OCI-M2 (cell line): ENCODE results near the gene WFDC8.

Experiments used
- DNase-seq: peaks from one replicate; lab custom pipeline; 2025; ENCODE audit not compliant: unreplicated experiment; lab: John Stamatoyannopoulos, UW

Gene WFDC8

GRCh38 chr20:45550765-45551164 is 28.3 kb downstream of the WFDC8 start:
- no peak for DNase-seq

DNA sequence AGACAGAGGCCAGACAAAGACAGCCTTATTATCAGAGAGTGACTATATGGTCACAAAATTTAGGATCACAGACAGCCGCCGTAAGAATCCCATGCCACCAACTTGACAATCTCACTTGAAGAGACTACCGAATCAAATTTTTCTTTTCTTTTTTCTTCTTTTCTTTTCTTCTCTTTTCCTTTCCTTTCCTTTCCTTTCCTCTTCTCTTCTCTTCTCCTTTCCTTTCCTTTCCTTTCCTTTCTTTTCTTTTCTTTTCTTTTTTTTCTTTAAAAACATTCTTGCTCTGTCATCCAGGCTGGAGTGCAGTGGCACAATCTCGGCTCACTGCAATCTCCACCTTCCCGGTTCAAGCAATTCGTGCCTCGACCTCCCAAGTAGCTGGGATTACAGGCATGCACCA is 30.7 kb downstream of the WFDC8 start:
- no peak for DNase-seq

- no peak for DNase-seq
Measured at GRCh38 chr20:45547206-45547770, 31.8 kb downstream of the WFDC8 start, which contains the start of gene EPPIN. Gene EPPIN, minus strand, starts transcription at chr20:45547401. Its CDS starts 44 bp downstream, at chr20:45547357.

DNA sequence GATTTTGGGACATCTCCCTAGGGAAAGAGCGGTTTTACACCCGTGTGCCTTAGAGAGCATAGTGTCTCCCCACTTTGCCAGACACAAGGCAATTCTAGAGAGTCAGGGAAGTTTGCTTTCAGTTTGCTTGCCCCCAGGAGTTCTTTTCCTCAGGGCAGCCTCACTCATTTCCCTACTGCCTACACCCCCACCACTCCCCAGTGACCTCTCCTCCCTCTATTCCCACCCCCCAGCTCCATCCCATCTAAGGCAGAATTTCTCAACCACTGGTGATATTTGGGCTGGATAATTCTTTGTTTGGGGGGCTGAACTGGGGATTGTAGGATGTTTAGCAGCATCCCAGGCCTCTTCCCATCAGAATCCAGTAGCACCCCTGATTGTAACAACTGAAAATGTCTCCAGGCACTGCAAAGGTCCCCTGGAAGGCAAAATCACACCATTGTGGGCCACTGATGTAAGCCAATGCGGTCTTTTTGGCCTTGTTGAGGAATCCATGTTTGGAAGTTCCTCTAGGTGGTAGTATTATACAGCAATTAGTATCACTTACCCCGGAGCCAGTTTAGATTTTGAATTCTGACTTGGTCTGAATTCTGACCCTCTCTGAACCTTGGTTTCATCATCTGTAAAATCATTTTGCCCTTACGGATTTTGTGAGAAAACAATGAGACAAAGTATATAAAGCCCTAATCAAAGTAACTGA is 33.2 kb downstream of the WFDC8 start:
- DNase-seq: peak; percentile 9

- no peak for DNase-seq
Measured at GRCh38 chr20:45545351-45545750, 33.7 kb downstream of the WFDC8 start.

DNA sequence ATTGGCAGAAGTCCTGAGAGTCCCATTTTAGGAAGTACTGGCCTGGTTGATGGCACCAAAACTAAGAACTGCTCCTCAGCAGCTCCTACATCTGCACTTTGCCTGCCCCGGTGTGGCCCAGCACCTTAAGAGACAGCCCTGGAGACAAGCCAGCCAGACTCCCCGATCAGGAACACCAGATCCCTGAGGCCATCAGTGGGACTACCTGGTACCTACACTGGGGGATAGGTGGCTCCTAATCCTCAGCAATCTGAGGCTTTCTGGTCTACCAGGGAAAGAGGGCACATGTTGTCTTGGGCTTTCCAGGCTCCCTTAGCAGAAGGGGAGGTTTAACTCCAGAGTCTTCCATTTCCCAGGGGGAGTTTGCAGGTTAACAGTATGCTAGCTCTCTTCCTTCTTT is 39.7 kb downstream of the WFDC8 start, which contains the start of gene WFDC6:
TSS of gene WFDC6 (minus strand) at position 101 of the 400 bp plus-strand sequence. CDS start at position 26, 75 bp downstream.
- DNase-seq: no peak

GRCh38 chr20:45538209-45538799 is 40.8 kb downstream of the WFDC8 start:
- no peak for DNase-seq

- no peak for DNase-seq
Measured at GRCh38 chr20:45527294-45527693, 51.8 kb downstream of the WFDC8 start.

GRCh38 chr20:45523821-45524220 is 55.3 kb downstream of the WFDC8 start:
- no peak for DNase-seq

GRCh38 chr20:45518282-45518681 is 60.8 kb downstream of the WFDC8 start:
- no peak for DNase-seq

DNA sequence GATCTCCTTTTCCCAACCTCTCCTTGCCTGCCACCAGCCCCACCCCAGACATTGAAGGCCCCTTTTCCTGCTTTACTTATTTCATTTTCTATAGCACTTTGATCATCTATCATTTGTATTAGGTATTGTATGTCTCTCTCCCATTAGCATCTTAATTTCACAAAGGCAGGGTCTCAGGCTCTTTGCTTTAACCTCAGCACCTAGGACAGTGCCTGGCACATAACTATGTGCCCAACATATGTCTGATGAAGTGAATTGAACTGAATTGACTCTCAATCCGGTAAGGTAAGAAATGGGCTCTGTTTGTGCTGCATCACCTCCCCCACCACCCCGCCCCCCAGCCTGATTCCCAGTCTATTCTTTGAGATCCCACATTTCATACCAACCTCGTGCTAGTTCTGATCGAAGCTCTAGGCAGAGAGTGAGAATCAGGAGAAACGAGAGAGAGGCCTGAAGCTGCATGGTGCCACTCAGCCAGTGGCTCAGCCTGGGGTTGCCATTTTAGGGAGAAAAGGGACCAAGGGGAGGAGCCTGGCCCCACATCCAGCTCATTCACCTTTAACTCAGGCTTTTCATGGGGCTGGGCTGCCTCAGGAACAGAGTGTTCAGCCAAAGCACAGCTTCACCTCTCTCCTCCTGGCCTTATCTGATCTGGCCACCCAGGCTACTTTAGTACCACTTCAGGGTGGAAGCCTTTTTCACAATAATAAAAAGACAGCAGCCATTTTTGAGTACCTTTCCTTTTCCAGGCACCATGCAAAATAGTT is 63.8 kb downstream of the WFDC8 start, which contains the start of gene SPINT3:
TSS of gene SPINT3 (minus strand) at position 476 of the 767 bp plus-strand sequence. CDS start at position 462, 14 bp downstream.
- no peak for DNase-seq

GRCh38 chr20:45510242-45510862 is 68.7 kb downstream of the WFDC8 start:
- DNase-seq: no peak

DNA sequence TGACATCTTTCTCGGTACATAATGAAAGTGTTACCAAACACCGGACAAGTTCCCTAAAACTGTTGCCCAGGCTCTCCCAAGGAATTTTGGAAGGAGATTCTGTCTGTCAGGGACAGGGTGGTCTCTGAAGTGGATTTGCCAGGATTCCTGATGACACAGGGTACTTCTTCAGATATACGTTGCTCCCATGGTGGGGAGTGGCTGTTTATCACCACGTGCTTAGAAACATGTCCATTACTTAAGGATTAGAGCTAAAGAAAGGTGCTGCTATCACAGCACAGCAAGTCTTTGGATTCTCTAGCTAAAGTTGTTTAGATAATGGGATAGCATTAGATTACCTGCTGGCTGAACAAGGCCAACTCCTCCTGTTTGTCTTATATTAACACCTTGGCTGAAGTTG is 70.0 kb downstream of the WFDC8 start:
- DNase-seq: no peak

GRCh38 chr20:45508068-45508886 is 70.8 kb downstream of the WFDC8 start:
- no peak for DNase-seq

DNA sequence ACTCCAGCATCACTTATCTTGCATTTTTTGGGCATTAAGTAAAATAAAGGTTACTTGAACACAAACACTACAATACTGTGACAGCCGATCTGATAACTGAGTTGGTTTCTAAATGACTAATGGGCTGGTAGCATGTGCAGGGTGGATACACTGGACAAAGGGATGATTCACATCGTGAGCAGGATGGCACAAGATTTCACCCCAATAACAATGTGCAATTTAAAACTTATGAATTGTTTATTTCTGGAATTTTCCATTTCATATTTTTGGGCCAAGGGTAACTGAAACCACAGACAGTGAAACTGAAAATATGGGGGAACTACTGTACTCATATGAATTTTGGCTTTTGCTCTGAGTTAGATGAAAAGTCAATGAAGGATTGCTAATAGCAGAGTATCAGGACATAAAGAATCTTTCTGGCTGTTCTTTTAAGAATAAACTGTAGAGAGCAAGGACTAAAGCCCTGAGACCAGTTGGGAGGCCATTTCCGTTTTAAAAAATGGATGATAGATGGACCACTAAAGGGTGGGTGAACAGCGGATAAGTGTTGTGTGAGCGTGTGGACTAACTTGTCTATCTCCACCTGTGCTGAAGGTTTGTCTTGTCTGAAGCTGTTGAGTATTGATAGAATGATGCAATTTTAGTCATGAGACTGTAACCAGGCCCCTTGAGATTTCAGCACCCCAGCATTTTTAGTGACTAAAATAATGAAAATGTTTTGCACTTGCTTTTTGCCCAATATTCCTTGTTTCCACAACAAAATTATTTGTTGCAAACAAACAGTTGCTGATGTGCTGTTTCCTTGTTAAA is 71.9 kb downstream of the WFDC8 start:
- no peak for DNase-seq

GRCh38 chr20:45506398-45506797 is 72.7 kb downstream of the WFDC8 start:
- DNase-seq: no peak

GRCh38 chr20:45503403-45503802 is 75.7 kb downstream of the WFDC8 start:
- DNase-seq: no peak

- DNase-seq: no peak
Measured at GRCh38 chr20:45502561-45502960, 76.5 kb downstream of the WFDC8 start.
